ENCODE data around the gene USP6. TPM values are rescaled to one million over a fixed set of nuclear protein-coding genes. Genes with fewer than 3 reads are reported as not detected.
"Not testable (repeated sequence)": the region's sequence is repeated elsewhere in the genome, so short reads cannot be mapped to it uniquely, and the experiment has no call there.

Gene USP6
- total RNA-seq, 2 donors from 2014 or later: 0.18 TPM; not detected in 1

DNA sequence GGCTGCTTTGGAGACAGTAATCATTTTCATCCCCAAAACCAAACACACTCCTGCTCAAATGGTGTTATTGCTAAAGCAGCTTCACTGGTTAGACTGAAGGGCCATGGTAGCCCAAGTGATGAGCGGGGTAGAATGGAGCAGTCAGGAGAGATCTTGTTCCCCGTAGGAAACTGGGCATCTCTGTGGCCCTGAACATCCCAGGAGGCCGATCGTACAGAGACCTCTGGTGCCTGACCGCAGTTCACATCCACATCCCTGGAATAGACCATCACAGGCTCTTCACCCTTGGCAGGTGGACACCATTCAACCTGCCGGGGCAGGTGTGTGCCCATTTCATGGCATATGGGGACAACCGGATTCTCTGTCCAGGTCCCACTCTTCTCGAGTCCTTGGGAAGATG is 13.9 kb downstream of the USP6 start:
- ATAC-seq, H3K9me3 Mint-ChIP-seq, H3K27ac Mint-ChIP-seq, H3K36me3 Mint-ChIP-seq: not testable (repeated sequence)
- peak in 1 of 2 donors; percentile 48 for DNase-seq (ENCODE audit: low spot score in 2 of 2)

DNA sequence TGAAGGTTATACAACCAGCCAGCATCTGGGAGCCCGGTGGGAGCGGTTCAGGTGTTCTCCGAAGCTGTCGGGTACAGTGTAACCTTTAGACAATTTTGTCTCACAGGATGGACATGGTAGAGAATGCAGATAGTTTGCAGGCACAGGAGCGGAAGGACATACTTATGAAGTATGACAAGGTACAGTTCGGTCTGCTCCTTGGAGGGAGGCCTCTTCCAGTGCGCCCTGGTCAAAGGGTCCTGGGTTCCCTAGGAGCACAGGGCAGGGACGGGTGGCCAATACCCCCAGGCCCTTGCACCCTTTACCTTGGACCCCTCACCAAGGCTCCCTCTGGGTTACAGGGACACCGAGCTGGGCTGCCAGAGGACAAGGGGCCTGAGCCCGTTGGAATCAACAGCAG is 14.4 kb downstream of the USP6 start:
- not testable (repeated sequence) for H3K36me3 Mint-ChIP-seq; H3K27ac Mint-ChIP-seq; DNase-seq (ENCODE audit: low spot score in 2 of 2); ATAC-seq; H3K9me3 Mint-ChIP-seq

DNA sequence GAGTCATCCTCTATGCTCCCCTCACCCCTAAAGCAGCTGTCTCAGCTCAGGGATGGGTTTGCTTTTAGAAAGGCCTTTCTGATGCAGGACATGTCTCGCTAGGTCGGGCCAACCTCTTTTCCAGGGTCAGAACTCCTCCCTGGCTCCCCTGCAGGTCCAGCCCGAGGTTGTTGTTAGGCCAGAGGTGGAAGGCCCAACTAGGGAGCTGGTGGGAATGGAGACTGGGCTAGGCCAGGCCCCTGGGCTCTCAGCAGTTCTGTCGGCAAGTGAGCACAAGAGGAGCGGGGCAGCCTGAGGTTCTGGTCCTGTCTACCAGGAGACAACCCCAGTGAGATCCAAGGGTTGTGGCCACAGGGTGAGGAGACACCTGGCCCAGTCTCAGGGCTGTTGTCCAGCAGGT is 14.9 kb downstream of the USP6 start:
- ATAC-seq, H3K27ac Mint-ChIP-seq, H3K36me3 Mint-ChIP-seq, H3K9me3 Mint-ChIP-seq: not testable (repeated sequence)
- DNase-seq (ENCODE audit: low spot score in 2 of 2): peak in 1 of 2 donors; percentile 38

DNA sequence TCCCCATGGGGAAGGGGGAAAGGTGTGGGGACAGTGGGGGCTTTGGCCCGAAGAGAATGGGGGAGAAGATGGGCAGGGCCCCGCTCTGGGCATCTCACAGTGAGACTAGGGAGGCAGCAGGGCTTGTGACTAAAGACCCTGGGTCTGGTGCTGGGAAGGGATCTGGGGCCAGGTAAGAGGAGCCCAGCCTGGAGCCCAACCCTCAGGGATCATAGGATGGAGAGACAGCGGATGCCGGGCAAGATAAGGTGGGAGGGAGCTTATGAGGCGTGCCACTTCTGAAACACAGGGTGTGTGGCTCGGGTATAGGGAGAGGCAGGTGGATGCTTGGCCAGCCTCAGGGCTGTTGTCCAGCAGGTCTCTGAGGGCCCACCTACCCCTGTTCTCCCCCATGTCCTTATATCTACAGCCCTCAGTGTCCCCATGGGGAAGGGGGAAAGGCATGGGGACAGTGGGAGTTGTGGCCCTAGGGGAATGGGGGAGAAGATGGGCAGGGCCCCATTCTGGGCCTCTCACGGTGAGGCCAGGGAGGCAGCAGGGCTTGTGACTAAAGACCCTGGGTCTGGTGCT is 15.4 kb downstream of the USP6 start:
- Mint-ChIP-seq H3K27ac (no peak overlapping the region), H3K36me3 (no peaks in the 10 kb centered on the region), H3K9me3 (no peaks in the 10 kb centered on the region)
- DNase-seq (ENCODE audit: low spot score in 2 of 2) (peak in 1 of 2 donors; percentile 50), ATAC-seq (no peak)

DNA sequence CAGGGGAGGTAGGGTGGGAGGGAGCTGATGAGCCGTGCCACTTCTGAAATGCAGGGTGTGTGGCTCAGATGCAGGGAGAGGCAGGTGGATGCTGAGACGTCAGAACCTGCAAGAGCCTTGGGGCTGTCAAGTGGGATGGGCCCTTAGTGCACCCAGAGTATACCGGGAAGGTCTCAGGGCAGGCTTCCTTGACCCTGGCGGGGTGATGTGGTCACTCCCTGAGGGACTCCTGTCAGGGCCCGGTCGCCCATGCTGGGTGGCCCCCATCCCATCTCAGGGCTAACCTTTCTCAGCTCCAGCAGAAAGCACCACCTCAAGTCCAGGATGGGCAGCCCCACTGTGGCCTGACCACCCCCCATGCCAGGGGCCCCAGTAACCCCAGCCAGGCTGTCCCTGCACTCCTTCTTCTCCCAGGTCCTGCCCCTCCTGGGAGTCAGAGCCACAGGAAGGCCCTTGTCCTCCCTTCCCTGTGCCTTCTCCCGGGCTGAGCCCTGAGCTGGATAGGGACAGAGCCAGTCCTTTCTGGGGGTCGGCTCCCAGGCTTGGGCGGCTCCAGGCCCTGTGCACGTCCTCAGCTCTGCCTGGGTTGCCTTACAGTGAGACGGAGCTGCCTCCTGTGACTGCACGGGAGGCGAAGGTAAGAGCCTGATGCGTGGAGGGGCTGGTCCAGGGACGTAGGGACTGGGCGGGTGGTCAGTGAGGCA is 16.1 kb downstream of the USP6 start:
- H3K27ac Mint-ChIP-seq, H3K9me3 Mint-ChIP-seq, H3K36me3 Mint-ChIP-seq, ATAC-seq: not testable (repeated sequence)
- DNase-seq (ENCODE audit: low spot score in 2 of 2): peak in 1 of 2 donors; percentile 45

DNA sequence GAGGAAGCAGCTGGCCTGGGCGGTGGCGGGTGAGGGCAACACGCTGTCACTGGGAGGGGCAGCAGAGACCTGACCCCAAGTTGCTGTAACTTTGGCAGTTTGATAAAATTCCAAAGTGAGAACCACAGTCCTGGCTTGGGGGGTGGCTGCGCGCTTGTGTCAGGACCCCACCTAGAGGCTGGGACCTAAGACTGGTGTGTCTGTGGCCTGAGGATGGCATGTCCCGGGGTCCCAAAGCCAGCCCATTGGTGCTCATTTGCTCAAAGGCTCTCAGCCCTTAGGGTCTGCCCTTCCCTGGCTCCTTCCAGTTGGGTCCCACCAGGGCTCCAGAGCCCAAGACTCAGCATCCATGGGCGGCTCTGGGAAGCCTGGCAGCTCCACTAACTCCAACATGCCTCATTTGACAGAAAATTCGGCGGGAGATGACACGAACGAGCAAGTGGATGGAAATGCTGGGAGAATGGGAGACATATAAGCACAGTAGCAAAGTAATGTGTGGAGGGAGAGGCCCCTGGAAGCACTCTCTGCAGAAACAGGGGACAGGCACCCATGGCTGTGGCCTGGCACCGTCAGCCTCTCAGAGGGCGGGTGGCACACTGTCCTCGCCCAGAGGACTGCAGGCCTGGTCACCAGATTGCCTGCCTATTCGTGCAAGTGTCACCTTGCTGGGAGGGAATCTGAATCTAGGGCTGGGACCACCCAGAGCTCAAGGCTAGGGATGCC is 16.8 kb downstream of the USP6 start:
- not testable (repeated sequence) for ATAC-seq; H3K9me3 Mint-ChIP-seq; DNase-seq (ENCODE audit: low spot score in 2 of 2); H3K27ac Mint-ChIP-seq; H3K36me3 Mint-ChIP-seq

DNA sequence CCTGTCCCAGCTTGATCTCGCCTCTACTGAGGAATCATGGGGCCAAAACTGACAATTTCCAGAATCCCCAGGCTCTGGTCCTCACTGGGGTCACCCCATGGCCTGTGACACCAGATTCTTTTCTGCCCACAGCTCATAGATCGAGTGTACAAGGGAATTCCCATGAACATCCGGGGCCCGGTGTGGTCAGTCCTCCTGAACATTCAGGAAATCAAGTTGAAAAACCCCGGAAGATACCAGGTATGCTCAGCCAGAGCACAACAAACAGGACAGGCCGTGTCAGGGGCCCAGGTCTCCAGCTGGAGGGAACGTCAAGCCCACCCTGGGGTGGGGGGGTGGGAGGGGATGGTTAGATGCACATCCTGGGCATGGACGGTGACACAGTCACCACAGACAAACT is 17.5 kb downstream of the USP6 start:
- no peak for DNase-seq (ENCODE audit: low spot score in 2 of 2)
- Mint-ChIP-seq H3K27ac (no peak overlapping the region), H3K36me3 (no peaks in the 10 kb centered on the region), H3K9me3 (no peaks in the 10 kb centered on the region)
- ATAC-seq: no peak

DNA sequence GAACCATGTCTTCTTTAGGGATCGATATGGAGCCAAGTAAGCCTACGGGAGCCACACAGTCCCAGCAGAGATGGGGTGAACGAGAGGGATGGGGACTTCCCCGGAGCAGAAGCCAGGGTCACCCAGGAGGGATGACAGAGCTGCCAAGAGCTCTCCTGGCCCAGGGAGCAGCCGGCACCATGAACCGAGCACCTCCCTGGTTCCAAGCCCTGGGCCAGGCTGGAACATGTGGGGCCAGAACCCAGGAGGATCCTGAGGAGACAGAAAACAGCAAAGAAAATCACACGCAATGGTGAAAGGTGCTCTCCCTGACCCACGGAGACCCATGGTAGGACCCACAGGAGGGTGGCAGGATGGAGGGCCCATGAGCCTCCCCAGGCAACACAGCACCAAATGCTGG is 18.1 kb downstream of the USP6 start:
- not testable (repeated sequence) for H3K36me3 Mint-ChIP-seq, H3K27ac Mint-ChIP-seq, H3K9me3 Mint-ChIP-seq, ATAC-seq
- peak in 1 of 2 donors; percentile 38 for DNase-seq (ENCODE audit: low spot score in 2 of 2)

DNA sequence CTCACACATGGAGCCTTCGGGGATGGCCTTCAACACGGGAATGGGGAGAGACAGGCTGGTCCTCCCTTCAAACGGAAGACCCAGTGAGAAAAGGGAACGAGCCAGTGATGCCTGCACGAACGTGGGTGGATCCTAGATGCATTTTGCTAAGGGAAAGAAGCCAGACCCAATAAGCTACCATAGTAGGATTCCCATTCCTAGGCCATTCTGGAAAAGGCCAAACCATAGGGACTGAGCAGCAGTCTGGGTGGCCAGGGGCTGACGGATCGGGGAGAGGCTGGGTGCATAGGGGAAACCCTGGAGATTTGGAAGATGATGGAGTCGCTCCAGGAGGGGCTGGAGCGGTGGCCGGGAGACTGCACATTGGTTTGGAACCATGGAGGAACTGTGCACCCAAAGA is 18.7 kb downstream of the USP6 start:
- H3K36me3 Mint-ChIP-seq; DNase-seq (ENCODE audit: low spot score in 2 of 2); ATAC-seq; H3K9me3 Mint-ChIP-seq: not testable (repeated sequence)
- H3K27ac Mint-ChIP-seq: peak overlapping the region in 1 of 2 donors; percentile 37

DNA sequence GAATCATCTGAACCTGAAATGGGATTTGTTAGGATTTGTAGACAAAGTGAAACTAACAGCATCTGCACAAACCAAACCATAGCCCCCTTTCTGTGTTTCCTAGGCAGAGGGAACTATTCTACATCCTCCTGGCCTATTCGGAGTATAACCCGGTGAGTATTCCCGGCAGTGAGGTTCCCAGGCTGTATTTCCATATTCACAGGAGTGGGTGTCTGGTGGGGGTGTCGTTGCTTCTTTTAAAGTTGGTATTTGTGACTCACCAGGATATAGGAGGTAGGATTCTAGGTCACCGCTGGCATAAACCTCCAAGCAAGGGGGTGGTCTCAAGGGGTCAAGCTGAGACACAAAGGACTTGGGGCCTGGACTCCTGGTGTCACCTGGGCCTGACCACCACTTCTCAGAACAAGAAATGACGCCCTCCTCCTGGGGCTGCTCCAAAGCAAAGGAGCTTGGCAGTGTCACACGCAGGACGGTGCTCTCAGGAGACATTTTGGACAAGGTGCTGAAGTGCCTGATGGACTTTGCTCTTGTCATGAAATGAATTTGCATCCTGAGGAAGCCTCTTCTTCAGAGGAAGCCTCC is 19.4 kb downstream of the USP6 start:
- not testable (repeated sequence) for H3K36me3 Mint-ChIP-seq; H3K27ac Mint-ChIP-seq; DNase-seq (ENCODE audit: low spot score in 2 of 2); H3K9me3 Mint-ChIP-seq; ATAC-seq

DNA sequence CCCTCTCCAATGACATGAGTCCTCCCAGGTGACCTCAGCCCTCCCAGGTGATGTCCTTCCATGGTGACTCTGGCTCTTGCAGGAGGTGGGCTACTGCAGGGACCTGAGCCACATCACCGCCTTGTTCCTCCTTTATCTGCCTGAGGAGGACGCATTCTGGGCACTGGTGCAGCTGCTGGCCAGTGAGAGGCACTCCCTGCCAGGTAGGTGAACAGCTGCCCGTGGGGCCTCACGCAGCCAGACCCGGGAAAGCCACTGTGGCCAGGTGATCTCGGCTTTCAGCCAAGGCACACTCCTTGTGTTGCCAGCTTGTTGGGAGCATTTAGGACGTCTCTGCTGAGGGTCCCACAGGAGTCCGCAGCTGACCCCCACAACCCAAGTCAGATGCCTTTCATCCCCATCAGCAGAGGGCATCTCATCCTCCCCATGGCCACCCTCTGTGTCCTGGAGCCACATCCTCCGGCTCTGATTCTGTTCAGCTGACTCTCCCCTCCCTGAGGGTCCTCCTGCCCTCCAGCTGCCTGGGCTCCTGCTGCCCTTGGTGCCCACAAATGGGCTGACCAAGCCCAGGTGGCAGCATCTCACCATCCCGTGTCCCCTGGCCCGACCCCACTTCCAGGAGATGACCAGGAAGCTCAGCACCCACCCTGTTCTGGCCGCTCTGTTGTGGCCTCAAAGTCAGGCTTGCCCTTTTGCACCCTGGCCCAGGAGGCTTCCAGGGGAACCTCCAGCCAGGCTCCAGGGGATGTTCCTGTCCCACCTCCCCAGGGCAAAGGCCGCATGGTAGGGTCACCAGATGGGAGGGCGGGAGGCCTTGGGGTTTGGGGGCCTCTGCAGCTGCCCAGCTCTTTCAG is 20.1 kb downstream of the USP6 start:
- no peaks in the 10 kb centered on the region for H3K36me3 Mint-ChIP-seq
- H3K27ac Mint-ChIP-seq: peak overlapping the region in 1 of 2 donors; percentile 50
- DNase-seq (ENCODE audit: low spot score in 2 of 2) (peak in 1 of 2 donors; percentile 42), ATAC-seq (no peak)
- no peaks in the 10 kb centered on the region for H3K9me3 Mint-ChIP-seq

DNA sequence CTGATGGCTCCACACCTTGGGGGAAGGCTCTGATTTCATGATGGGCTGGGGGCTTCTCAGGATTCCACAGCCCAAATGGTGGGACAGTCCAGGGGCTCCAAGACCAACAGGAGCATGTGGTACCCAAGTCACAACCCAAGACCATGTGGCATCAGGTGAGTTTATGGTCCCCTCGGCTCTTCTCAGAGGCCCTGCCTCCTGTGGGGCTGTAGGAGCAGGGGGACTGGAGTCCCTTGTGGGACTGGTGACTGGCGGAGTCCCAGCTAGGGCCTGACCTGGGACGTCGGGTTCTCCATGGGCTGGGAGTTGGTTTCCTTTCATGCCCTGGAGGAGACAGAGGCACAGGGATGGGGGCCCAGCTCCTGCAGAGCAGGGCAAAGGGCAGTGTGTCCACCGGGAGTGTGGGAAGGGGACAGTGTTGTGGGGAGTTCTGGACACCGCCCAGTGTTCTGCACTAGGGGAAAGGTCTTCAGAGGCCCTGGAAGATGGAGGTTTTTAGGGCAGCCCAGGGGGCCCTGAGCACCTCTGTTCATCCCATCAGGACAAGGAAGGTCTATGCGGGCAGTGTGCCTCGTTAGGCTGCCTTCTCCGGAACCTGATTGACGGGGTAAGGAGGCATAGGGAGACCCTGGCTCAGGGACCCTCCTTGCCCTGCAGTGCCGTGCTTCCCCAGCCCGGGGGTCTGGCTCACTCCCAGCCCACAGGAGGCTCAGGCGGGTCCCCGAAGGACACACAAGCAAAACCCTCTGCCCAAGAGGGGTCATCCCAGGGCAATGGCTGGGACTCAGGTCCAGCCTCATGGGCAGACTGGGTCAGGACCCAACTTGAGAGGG is 21.0 kb downstream of the USP6 start:
- peak overlapping the region in 1 of 2 donors; percentile 50 for H3K27ac Mint-ChIP-seq
- not testable (repeated sequence) for H3K9me3 Mint-ChIP-seq; H3K36me3 Mint-ChIP-seq; DNase-seq (ENCODE audit: low spot score in 2 of 2); ATAC-seq

DNA sequence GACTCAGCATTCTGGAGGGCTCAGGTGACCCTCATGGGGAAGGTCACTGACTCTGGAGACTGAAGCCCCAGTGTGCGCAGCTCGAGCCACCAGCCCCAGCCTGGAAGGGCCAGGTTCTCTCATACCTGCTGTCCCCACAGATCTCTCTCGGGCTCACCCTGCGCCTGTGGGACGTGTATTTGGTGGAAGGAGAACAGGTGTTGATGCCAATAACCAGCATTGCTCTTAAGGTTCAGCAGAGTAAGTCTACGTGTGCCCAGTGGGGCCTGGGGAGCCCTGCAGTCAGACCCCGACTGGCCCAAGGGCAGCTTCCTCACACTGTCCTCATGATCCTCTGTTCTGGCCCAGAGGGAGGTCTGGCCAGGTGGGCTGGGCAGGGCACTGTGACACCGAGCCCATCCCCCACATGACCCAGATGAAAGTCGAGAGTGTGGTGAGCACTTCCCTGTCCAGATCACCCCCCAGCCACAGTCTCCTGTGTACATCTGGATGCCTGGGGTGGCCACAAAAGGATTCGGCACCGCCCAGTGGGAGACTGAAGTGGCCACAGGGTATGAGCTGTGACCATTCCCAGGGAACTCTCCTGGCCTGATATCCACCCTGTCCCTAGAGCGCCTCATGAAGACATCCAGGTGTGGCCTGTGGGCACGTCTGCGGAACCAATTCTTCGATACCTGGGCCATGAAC is 21.8 kb downstream of the USP6 start:
- not testable (repeated sequence) for H3K36me3 Mint-ChIP-seq, H3K27ac Mint-ChIP-seq, ATAC-seq, H3K9me3 Mint-ChIP-seq
- peak in 1 of 2 donors; percentile 46 for DNase-seq (ENCODE audit: low spot score in 2 of 2)

DNA sequence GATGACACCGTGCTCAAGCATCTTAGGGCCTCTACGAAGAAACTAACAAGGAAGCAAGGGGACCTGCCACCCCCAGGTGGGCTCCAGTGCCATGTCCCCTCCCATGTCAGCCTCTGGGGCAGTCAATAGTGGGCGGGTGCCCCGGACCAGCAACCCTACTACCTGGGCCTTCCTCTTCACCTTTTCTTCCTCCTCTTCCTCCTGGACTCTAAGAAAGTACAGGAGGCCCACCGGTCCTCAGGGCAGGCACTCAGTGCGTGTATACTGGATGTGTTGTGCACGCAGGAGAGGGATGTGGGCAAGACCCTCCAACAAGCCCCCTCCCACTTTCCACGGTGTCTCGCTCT is 22.3 kb downstream of the USP6 start:
- H3K9me3 Mint-ChIP-seq; H3K27ac Mint-ChIP-seq; DNase-seq (ENCODE audit: low spot score in 2 of 2); H3K36me3 Mint-ChIP-seq; ATAC-seq: not testable (repeated sequence)
